K562 (cell line): ENCODE measurements around the gene EMC1. TPM values are rescaled to one million over a fixed set of nuclear protein-coding genes. Genes with fewer than 3 reads are reported as not detected.
A peak's percentile ranks its signal among the peaks of the same experiment; 100 is the strongest.

Experiments
- C11orf30 ChIP-seq: fragments of 450-650 bp; IDR thresholded peaks from 2 replicates; pipeline ENCODE4 v1.6.1; 2016; ENCODE audit warnings: low read depth, mild to moderate bottlenecking
- CBX8 ChIP-seq: fragments of 200-600 bp; sonication (generic); IDR thresholded peaks from 2 replicates; pipeline ENCODE4 v1.6.1; 2012; ENCODE audit warnings: borderline replicate concordance, mixed run types, low read depth, mild to moderate bottlenecking, moderate library complexity, mixed read lengths, low read length, control low read depth, inconsistent platforms; ENCODE audit not compliant: poor library complexity, severe bottlenecking; ENCODE audit errors: extremely low read depth
- ELF4 ChIP-seq: fragments of 450-650 bp; formaldehyde crosslinking; IDR thresholded peaks from 2 replicates; pipeline ENCODE4 v1.4.0; 2022; ENCODE audit warnings: missing genetic modification characterization
- FOXA1 ChIP-seq: fragments of 450-650 bp; IDR thresholded peaks from 2 replicates; pipeline ENCODE4 v1.6.1; 2016; ENCODE audit warnings: mild to moderate bottlenecking, borderline replicate concordance
- FOXJ3 ChIP-seq: sonication (generic); formaldehyde crosslinking; IDR thresholded peaks from 2 replicates; pipeline ENCODE4 v1.4.0; 2020; ENCODE audit warnings: mild to moderate bottlenecking, missing genetic modification reagents
- GATAD2A ChIP-seq: fragments of 450-650 bp; IDR thresholded peaks from 2 replicates; pipeline ENCODE4 v1.6.1; 2017
- HDAC1 ChIP-seq, 2 experiments: fragments of 450-650 bp; IDR thresholded peaks; 2 replicates each; pipeline ENCODE4 v1.6.1; 2016 to 2017; ENCODE audit warnings: inconsistent platforms in 1 of 2, mild to moderate bottlenecking in 1 of 2, moderate library complexity in 1 of 2
- HDAC6 ChIP-seq: IDR thresholded peaks from 2 replicates; pipeline ENCODE4 v1.6.1; 2012; ENCODE audit warnings: low read depth, mild to moderate bottlenecking, control low read depth, inconsistent platforms, low read length, moderate library complexity
- HDAC8 ChIP-seq: fragments of 450-650 bp; IDR thresholded peaks from 2 replicates; pipeline ENCODE4 v1.6.1; 2016; ENCODE audit warnings: mild to moderate bottlenecking, missing genetic modification characterization, moderate library complexity, missing compliant biosample characterization
- HEY1 ChIP-seq: fragments of 250-450 bp; sonication (Bioruptor Pico); IDR thresholded peaks from 2 replicates; pipeline ENCODE4 v1.5.0; 2020; ENCODE audit warnings: mild to moderate bottlenecking, moderate library complexity, borderline replicate concordance
- KDM4B ChIP-seq, 2 experiments: fragments of 450-650 bp in 1 of 2; sonication (generic) in 1 of 2; IDR thresholded peaks; 2 replicates each; pipeline ENCODE4 v1.6.1; 2016 to 2017; ENCODE audit warnings: borderline replicate concordance in 2 of 2, antibody characterized with exemption in 1 of 2, low read depth in 1 of 2, mild to moderate bottlenecking in 1 of 2
- MCM3 ChIP-seq: fragments of 450-650 bp; IDR thresholded peaks from 2 replicates; pipeline ENCODE4 v1.6.1; 2016
- NCOA2 ChIP-seq, 2 experiments: fragments of 450-650 bp; IDR thresholded peaks; 2 replicates each; pipeline ENCODE4 v1.6.1; 2018; ENCODE audit warnings: mild to moderate bottlenecking in 2 of 2, moderate library complexity in 1 of 2; ENCODE audit not compliant: partially characterized antibody in 2 of 2
- NFYB ChIP-seq: IDR thresholded peaks from 2 replicates; pipeline ENCODE4 v1.6.1; 2011; ENCODE audit warnings: mild to moderate bottlenecking, moderate library complexity; ENCODE audit not compliant: insufficient read length; ENCODE audit errors: extremely low read depth
- NONO ChIP-seq, 2 experiments: fragments of 200-400 bp in 1 of 2; fragments of 450-650 bp in 1 of 2; formaldehyde crosslinking in 1 of 2; IDR thresholded peaks; 2 replicates each; pipeline ENCODE4 v1.6.1; 2017; ENCODE audit warnings: low read depth in 2 of 2, mild to moderate bottlenecking in 2 of 2, moderate library complexity in 2 of 2, low read length in 1 of 2
- NR2F6 ChIP-seq: fragments of 450-650 bp; formaldehyde crosslinking; IDR thresholded peaks from 2 replicates; pipeline ENCODE4 v1.4.0; 2020; ENCODE audit warnings: mild to moderate bottlenecking
- POLR2AphosphoS2 ChIP-seq: IDR thresholded peaks from 2 replicates; pipeline ENCODE4 v1.6.1; 2012; ENCODE audit warnings: low read length, improper control_type of control experiment
- PRPF4 ChIP-seq: fragments of 200-400 bp; formaldehyde crosslinking; IDR thresholded peaks from one replicate; pipeline ENCODE4 v1.6.1; 2017; ENCODE audit warnings: low read length, low read depth, mild to moderate bottlenecking; ENCODE audit not compliant: insufficient read depth, poor library complexity, severe bottlenecking
- PYGO2 ChIP-seq: fragments of 450-650 bp; IDR thresholded peaks from 2 replicates; pipeline ENCODE4 v1.6.1; 2016; ENCODE audit warnings: mild to moderate bottlenecking, missing genetic modification characterization, moderate library complexity, missing compliant biosample characterization
- SMAD3 ChIP-seq: fragments of 450-650 bp; formaldehyde crosslinking; conservative IDR thresholded peaks from 2 replicates; pipeline ENCODE4 v1.4.0; 2020; ENCODE audit warnings: mild to moderate bottlenecking
- XRCC3 ChIP-seq: fragments of 450-650 bp; IDR thresholded peaks from 2 replicates; pipeline ENCODE4 v1.6.1; 2017; ENCODE audit warnings: mild to moderate bottlenecking, moderate library complexity
- ZBTB1 ChIP-seq: sonication (generic); formaldehyde crosslinking; IDR thresholded peaks from 2 replicates; pipeline ENCODE4 v1.8.1; 2023; ENCODE audit warnings: missing genetic modification reagents, low read depth, mild to moderate bottlenecking, borderline replicate concordance
- polyA plus RNA-seq, 8 experiments: library from polyadenylated mRNA; depleted of rRNA in 4 of 8; stranded (reverse) in 5 of 8; unstranded in 3 of 8; fragments of >200 nt; fragmentation: Nextera tagmentation in 2 of 8; fragmentation: Illumina TruSeq in 1 of 8; extraction: Ambion mirVana in 2 of 8; extraction: Trizol in 1 of 8; gene quantifications; 2 replicates each; pipeline versions ENCODE4 v1.2.1 to v1.2.3, GENCODE V29; 2011 to 2014; ENCODE audit warnings: inconsistent platforms in 1 of 8, missing spikeins in 1 of 8
- total RNA-seq, 7 experiments: library from RNA; depleted of rRNA in 6 of 7; stranded (reverse); fragments of >200 nt in 6 of 7; fragmentation: Illumina TruSeq in 2 of 7; extraction: Trizol in 2 of 7; gene quantifications; 2 replicates each; pipeline versions ENCODE4 v1.2.1 to v1.2.3, GENCODE V29; 2011 to 2021; ENCODE audit warnings: low replicate concordance in 1 of 7
- TF ChIP-seq, protein P1 (sequence below): fragments of 250-450 bp; sonication (Bioruptor Pico); IDR thresholded peaks from 2 replicates; pipeline ENCODE4 v1.8.0; 2021; ENCODE audit warnings: borderline replicate concordance, mild to moderate bottlenecking, moderate library complexity; ENCODE audit not compliant: poor library complexity, severe bottlenecking
- TF ChIP-seq, protein P2 (sequence below): sonication (generic); formaldehyde crosslinking; IDR thresholded peaks from 2 replicates; pipeline ENCODE4 v1.8.0; 2023; ENCODE audit warnings: mild to moderate bottlenecking, missing genetic modification reagents
- TF ChIP-seq, protein P3 (sequence below), 2 experiments: IDR thresholded peaks; 2 replicates each; pipeline ENCODE4 v1.6.1; 2012; ENCODE audit warnings: improper control_type of control experiment in 2 of 2, low read depth in 2 of 2, low read length in 2 of 2, borderline replicate concordance in 1 of 2

EMC1 gene
- total and polyA plus RNA-seq, 9 of the 15 experiments (the other 6 are each of a cell fraction or from before 2014, with no cell fraction given): 17.8 to 88.2 (median 37.4) TPM

DNA sequence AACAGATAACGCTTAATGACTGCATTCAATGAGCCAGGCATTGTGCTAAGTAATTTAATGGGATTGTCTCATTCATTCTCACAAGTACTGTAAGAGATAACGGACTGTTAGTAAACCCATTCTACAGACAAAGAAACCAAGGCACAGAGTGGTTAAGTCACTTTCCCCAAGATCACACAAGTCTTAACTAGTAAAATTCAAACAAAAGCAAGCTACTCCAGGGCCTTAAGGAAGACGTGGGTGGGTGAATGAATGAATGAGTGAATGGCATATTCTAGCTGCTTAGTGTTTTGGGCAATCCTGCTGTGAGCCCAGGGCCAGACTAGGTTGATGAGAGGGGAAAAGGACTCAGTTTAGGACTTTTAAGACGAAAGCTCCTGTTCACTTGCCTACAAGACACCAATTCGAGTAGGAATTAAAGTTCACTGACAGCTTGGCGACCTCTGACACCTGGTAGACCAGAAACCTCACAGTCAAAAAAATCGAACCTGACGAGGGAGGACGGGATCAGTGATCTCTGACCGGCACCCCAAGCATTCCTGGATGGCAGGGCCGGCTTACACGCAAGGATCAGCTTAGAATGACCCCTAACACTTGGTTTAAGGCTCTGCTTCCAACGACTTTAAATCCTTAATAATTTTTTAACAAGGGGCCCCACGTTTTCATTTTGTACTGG lies 557 bp downstream of the EMC1 start (continued):
- TF ChIP-seq MCM3: no peak
- TF ChIP-seq PRPF4: no peak
- no peak for TF ChIP-seq HDAC6
- TF ChIP-seq HDAC8 (tag): no peak
- no peak for TF ChIP-seq POLR2AphosphoS2
- TF ChIP-seq FOXA1: no peak
- TF ChIP-seq HEY1 (CRISPR knock-in tag): no peak
- TF ChIP-seq ZBTB1 (CRISPR knock-in tag): peak; percentile 52; the same call in 1 of the 2 replicates
- TF ChIP-seq PYGO2 (tag): no peak
- TF ChIP-seq NFYB: no peak
- no peak for TF ChIP-seq FOXJ3 (CRISPR knock-in tag)
- no peak for TF ChIP-seq C11orf30
- TF ChIP-seq ELF4 (CRISPR knock-in tag): no peak
- no peak for TF ChIP-seq GATAD2A
- TF ChIP-seq, protein P1, sequence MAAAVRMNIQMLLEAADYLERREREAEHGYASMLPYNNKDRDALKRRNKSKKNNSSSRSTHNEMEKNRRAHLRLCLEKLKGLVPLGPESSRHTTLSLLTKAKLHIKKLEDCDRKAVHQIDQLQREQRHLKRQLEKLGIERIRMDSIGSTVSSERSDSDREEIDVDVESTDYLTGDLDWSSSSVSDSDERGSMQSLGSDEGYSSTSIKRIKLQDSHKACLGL (CRISPR knock-in tag): no peak
- no peak for TF ChIP-seq HDAC1 (IDR thresholded peaks at IDR 0.05)
- TF ChIP-seq SMAD3: no peak
- no peak for TF ChIP-seq NR2F6 (CRISPR knock-in tag)
- TF ChIP-seq XRCC3: no peak
- TF ChIP-seq, protein P2, sequence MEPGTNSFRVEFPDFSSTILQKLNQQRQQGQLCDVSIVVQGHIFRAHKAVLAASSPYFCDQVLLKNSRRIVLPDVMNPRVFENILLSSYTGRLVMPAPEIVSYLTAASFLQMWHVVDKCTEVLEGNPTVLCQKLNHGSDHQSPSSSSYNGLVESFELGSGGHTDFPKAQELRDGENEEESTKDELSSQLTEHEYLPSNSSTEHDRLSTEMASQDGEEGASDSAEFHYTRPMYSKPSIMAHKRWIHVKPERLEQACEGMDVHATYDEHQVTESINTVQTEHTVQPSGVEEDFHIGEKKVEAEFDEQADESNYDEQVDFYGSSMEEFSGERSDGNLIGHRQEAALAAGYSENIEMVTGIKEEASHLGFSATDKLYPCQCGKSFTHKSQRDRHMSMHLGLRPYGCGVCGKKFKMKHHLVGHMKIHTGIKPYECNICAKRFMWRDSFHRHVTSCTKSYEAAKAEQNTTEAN (CRISPR knock-in tag): no peak
- TF ChIP-seq NONO (IDR thresholded peaks at IDR 0.05; ENCODE audit: low read depth in 2 of 2, low read length in 1 of 2): no peak
- TF ChIP-seq, protein P3, sequence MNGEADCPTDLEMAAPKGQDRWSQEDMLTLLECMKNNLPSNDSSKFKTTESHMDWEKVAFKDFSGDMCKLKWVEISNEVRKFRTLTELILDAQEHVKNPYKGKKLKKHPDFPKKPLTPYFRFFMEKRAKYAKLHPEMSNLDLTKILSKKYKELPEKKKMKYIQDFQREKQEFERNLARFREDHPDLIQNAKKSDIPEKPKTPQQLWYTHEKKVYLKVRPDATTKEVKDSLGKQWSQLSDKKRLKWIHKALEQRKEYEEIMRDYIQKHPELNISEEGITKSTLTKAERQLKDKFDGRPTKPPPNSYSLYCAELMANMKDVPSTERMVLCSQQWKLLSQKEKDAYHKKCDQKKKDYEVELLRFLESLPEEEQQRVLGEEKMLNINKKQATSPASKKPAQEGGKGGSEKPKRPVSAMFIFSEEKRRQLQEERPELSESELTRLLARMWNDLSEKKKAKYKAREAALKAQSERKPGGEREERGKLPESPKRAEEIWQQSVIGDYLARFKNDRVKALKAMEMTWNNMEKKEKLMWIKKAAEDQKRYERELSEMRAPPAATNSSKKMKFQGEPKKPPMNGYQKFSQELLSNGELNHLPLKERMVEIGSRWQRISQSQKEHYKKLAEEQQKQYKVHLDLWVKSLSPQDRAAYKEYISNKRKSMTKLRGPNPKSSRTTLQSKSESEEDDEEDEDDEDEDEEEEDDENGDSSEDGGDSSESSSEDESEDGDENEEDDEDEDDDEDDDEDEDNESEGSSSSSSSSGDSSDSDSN (IDR thresholded peaks at IDR 0.05; ENCODE audit: borderline replicate concordance in 1 of 2, low read depth in 2 of 2, low read length in 2 of 2): no peak
- TF ChIP-seq KDM4B (IDR thresholded peaks at IDR 0.05; ENCODE audit: borderline replicate concordance in 2 of 2, low read depth in 1 of 2): no peak
- no peak for TF ChIP-seq CBX8
- no peak for TF ChIP-seq NCOA2 (IDR thresholded peaks at IDR 0.05; ENCODE audit: partially characterized antibody in 2 of 2)
